Measurements from ENCODE around the gene PCSK2.

The PCSK2 gene

DNA sequence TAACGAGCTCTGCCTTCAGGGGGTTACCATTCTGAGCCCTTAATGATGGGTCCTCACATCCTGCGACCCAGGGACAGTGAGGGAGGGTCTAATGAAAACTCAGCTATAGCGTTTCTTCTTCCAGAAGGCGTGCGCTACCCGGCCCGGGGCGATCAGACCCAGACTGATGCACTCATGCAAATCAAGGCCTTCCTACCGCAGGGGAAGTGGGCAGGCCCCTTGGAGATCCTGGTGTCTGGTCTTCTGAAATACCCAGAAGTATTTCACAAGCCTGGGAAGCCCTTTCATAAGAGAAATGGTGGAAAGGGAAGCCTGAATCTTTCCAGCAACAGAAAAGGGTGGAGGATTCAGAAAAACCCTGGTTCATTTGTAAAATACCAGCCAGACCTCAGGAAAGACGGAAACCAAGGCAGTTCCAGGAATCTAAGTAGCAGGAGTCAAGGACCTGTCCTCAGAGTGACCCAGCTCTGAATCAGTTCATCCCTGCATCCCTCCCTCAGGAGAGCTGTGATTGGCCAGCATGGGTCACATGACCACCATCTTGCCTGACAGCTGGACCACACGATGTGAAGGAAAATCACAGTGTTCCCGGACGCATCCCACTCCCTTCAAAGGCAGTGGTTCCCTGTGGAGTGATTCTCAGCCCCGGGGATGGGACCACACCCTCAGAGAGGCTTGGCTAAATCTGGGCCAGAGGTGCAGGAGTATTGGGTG lies 291.7 kb downstream of the PCSK2 start:
- Histone ChIP-seq H3K4me1 (ENCODE audit: insufficient read depth, poor library complexity, severe bottlenecking) (no peaks in the 10 kb centered on the region), H3K9me3 (ENCODE audit: severe bottlenecking) (no peaks in the 10 kb centered on the region), H3K27ac (ENCODE audit: poor library complexity, severe bottlenecking) (no peak overlapping the region), H3K4me3 (ENCODE audit: severe bottlenecking) (no peak overlapping the region), H3K27me3 (ENCODE audit: insufficient read depth, poor library complexity, severe bottlenecking) (no peaks in the 10 kb centered on the region), H3K36me3 (ENCODE audit: low read depth) (no peaks in the 10 kb centered on the region)
- ATAC-seq (ENCODE audit: low read depth) (no peak), DNase-seq (ENCODE audit: low spot score) (no peak)
- TF ChIP-seq, protein P1, sequence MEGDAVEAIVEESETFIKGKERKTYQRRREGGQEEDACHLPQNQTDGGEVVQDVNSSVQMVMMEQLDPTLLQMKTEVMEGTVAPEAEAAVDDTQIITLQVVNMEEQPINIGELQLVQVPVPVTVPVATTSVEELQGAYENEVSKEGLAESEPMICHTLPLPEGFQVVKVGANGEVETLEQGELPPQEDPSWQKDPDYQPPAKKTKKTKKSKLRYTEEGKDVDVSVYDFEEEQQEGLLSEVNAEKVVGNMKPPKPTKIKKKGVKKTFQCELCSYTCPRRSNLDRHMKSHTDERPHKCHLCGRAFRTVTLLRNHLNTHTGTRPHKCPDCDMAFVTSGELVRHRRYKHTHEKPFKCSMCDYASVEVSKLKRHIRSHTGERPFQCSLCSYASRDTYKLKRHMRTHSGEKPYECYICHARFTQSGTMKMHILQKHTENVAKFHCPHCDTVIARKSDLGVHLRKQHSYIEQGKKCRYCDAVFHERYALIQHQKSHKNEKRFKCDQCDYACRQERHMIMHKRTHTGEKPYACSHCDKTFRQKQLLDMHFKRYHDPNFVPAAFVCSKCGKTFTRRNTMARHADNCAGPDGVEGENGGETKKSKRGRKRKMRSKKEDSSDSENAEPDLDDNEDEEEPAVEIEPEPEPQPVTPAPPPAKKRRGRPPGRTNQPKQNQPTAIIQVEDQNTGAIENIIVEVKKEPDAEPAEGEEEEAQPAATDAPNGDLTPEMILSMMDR (IDR thresholded peaks at IDR 0.05; ENCODE audit: poor library complexity, severe bottlenecking): no peak

DNA sequence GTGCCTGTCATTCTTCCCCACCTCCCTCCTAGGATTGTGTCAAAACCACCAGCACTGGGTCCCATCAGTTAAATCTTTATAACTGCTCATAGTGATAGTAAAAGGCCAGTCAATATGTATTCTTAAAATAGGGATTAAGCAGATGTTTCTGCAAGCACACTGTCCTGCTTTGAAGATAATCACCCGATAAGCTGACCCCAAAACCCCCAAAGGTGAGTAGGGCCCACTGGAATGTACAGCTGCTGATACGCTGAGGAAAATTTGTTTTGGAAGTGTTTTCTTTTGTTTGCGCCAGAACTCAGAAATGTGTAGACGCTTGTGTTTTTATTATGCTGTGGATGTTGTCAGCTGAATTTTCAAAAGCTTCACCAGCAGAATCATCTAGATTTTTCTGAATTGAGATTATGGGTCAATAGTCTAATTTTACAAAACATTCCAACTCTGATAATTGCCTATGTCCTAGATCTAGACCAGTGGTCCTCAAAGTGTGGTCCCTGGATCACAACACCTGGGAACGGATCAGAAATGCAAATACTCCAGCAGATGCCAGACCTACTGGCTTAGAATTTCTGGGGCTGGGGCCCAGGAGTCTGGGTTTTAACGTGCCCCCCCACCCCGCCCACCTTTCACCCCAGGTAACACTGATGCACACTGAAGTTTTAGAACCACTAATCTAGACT lies 292.9 kb downstream of the PCSK2 start:
- Histone ChIP-seq H3K36me3 (ENCODE audit: low read depth) (no peaks in the 10 kb centered on the region), H3K4me1 (ENCODE audit: insufficient read depth, poor library complexity, severe bottlenecking) (no peaks in the 10 kb centered on the region), H3K27ac (ENCODE audit: poor library complexity, severe bottlenecking) (no peak overlapping the region), H3K9me3 (ENCODE audit: severe bottlenecking) (no peaks in the 10 kb centered on the region), H3K27me3 (ENCODE audit: insufficient read depth, poor library complexity, severe bottlenecking) (no peaks in the 10 kb centered on the region), H3K4me3 (ENCODE audit: severe bottlenecking) (no peak overlapping the region)
- TF ChIP-seq, protein P1 (IDR thresholded peaks at IDR 0.05; ENCODE audit: poor library complexity, severe bottlenecking): no peak
- DNase-seq (ENCODE audit: low spot score) (no peak), ATAC-seq (ENCODE audit: low read depth) (no peak)

DNA sequence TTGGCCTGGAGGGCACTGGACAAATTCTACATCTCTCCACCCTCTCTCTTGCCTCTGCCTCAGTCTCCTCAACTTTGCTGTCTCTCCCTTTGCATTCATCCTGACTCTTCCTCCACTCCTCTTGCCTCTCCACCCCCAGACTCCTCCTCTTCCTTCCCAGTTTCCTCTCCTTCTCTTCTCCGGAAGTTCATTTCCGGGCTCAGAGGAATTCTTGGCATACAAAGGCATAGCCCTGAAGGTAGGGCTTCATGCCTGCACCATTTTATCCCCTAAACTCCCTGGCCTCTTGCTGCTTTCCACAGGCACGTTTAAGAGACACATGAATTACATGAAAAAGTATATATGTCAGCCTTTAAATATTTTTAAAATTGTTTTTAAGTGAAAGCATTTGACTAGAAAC lies 293.7 kb downstream of the PCSK2 start:
- Histone ChIP-seq H3K4me1 (ENCODE audit: insufficient read depth, poor library complexity, severe bottlenecking) (no peaks in the 10 kb centered on the region), H3K36me3 (ENCODE audit: low read depth) (no peaks in the 10 kb centered on the region), H3K4me3 (ENCODE audit: severe bottlenecking) (no peak overlapping the region), H3K9me3 (ENCODE audit: severe bottlenecking) (no peaks in the 10 kb centered on the region), H3K27ac (ENCODE audit: poor library complexity, severe bottlenecking) (no peak overlapping the region), H3K27me3 (ENCODE audit: insufficient read depth, poor library complexity, severe bottlenecking) (no peaks in the 10 kb centered on the region)
- ATAC-seq (ENCODE audit: low read depth) (no peak), DNase-seq (ENCODE audit: low spot score) (no peak)
- TF ChIP-seq, protein P1 (IDR thresholded peaks at IDR 0.05; ENCODE audit: poor library complexity, severe bottlenecking): no peak

DNA sequence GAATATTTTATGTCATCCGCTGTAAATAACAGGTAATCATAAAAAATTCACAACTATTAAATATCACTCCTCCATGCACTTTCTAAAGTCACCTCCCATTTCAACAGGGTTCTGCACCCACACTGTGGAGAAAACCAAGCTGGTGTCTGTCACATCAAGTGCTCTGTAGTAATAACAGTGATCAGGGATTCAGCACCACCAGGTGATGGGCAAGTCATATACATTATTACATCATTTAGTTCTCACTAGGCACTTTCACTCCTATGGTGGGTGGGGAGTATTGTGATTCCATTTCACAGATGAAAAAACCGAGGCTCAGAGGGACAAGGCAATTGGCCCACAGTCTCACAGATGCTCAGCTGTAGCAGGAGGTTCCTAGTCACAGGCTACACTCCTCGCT lies 295.7 kb downstream of the PCSK2 start:
- Histone ChIP-seq H3K4me1 (ENCODE audit: insufficient read depth, poor library complexity, severe bottlenecking) (no peaks in the 10 kb centered on the region), H3K27me3 (ENCODE audit: insufficient read depth, poor library complexity, severe bottlenecking) (no peaks in the 10 kb centered on the region), H3K9me3 (ENCODE audit: severe bottlenecking) (no peaks in the 10 kb centered on the region), H3K36me3 (ENCODE audit: low read depth) (no peaks in the 10 kb centered on the region), H3K27ac (ENCODE audit: poor library complexity, severe bottlenecking) (no peak overlapping the region), H3K4me3 (ENCODE audit: severe bottlenecking) (no peak overlapping the region)
- no peak for DNase-seq (ENCODE audit: low spot score)
- ATAC-seq (ENCODE audit: low read depth): no peak
- TF ChIP-seq, protein P1 (IDR thresholded peaks at IDR 0.05; ENCODE audit: poor library complexity, severe bottlenecking): no peak

DNA sequence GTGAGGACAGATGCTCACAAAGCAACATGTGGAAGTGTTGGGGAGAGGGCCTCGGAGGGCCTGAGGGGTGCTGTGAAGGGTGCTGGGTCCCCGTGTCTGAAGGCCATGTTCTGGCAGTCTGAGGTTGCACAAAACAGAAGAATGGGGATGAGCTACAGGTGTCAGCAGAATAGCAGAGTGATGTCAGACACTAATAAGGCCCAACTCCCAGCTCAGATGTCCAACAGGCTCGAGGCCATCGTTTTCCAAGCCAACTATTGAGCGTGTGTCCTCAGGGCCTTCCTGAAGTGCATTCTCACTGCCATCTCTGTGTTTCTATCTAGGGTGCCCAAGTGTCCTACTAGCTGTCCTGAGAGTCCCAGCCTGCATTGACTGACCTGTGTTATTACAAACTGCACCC lies 296.5 kb downstream of the PCSK2 start:
- ATAC-seq (ENCODE audit: low read depth): no peak; the same call in 2 of the 3 replicates
- H3K27ac ChIP-seq (ENCODE audit: poor library complexity, severe bottlenecking): no peak overlapping the region
- TF ChIP-seq, protein P1 (IDR thresholded peaks at IDR 0.05; ENCODE audit: poor library complexity, severe bottlenecking): no peak
- no peaks in the 10 kb centered on the region for H3K9me3 ChIP-seq (ENCODE audit: severe bottlenecking)
- H3K4me3 ChIP-seq (ENCODE audit: severe bottlenecking): no peak overlapping the region
- no peaks in the 10 kb centered on the region for H3K27me3 ChIP-seq (ENCODE audit: insufficient read depth, poor library complexity, severe bottlenecking)
- H3K36me3 ChIP-seq (ENCODE audit: low read depth): no peaks in the 10 kb centered on the region
- DNase-seq (ENCODE audit: low spot score): no peak
- no peaks in the 10 kb centered on the region for H3K4me1 ChIP-seq (ENCODE audit: insufficient read depth, poor library complexity, severe bottlenecking)
